RWPE2 (cell line): ENCODE results near the gene RIC1.
A peak's percentile ranks its signal among the peaks of the same experiment; 100 is the strongest.
"Not testable (repeated sequence)": the region's sequence is repeated elsewhere in the genome, so short reads cannot be mapped to it uniquely, and the experiment has no call there.

Source experiments
- ATAC-seq: fragments of 200-7000 bp; cut with Tn5 transposase; 3 replicates; pipeline ENCODE4 v1.9.1; 2021; ENCODE audit warnings: low read depth
- DNase-seq: peaks from one replicate; pipeline ENCODE4 v3.0.0-alpha.2; 2020; ENCODE audit warnings: low spot score
- H3K27ac ChIP-seq: fragments of 450-650 bp; 2 replicates; pipeline ENCODE4 v1.5.1; 2017; ENCODE audit warnings: mild to moderate bottlenecking; ENCODE audit not compliant: poor library complexity, severe bottlenecking
- H3K27me3 ChIP-seq: fragments of 250-450 bp; sonication (Bioruptor Pico); 2 replicates; pipeline ENCODE4 v1.5.1; 2021; ENCODE audit warnings: mild to moderate bottlenecking, moderate library complexity; ENCODE audit not compliant: insufficient read depth, poor library complexity, severe bottlenecking
- H3K36me3 ChIP-seq: fragments of 250-450 bp; sonication (Bioruptor Pico); 2 replicates; pipeline ENCODE4 v1.5.1; 2020; ENCODE audit warnings: low read depth, mild to moderate bottlenecking, moderate library complexity
- H3K4me1 ChIP-seq: fragments of 250-450 bp; sonication (Bioruptor Pico); 2 replicates; pipeline ENCODE4 v1.5.1; 2021; ENCODE audit warnings: mild to moderate bottlenecking, moderate library complexity; ENCODE audit not compliant: insufficient read depth, poor library complexity, severe bottlenecking
- H3K4me3 ChIP-seq: fragments of 250-450 bp; sonication (Bioruptor Pico); 2 replicates; pipeline ENCODE4 v1.5.1; 2021; ENCODE audit warnings: mild to moderate bottlenecking, moderate library complexity; ENCODE audit not compliant: severe bottlenecking
- H3K9me3 ChIP-seq: fragments of 250-450 bp; sonication (Bioruptor Pico); 2 replicates; pipeline ENCODE4 v1.5.1; 2021; ENCODE audit warnings: mild to moderate bottlenecking, moderate library complexity; ENCODE audit not compliant: severe bottlenecking
- CTCF ChIP-seq: fragments of 450-650 bp; IDR thresholded peaks from one replicate; pipeline ENCODE4 v1.5.1; 2017; ENCODE audit warnings: mild to moderate bottlenecking, moderate library complexity; ENCODE audit not compliant: poor library complexity, severe bottlenecking

RIC1 gene

GRCh38 chr9:5628530-5629311 is at the start of gene RIC1:
Gene RIC1, plus strand, starts transcription at chr9:5629107. Its CDS starts 203 bp downstream, at chr9:5629310.
- H3K27ac ChIP-seq: peak within 1 kb of the TSS; percentile 79
- H3K4me1 ChIP-seq: peaks cover 30% of the 10 kb centered on the region
- no peak for TF ChIP-seq CTCF

GRCh38 chr9:5579881-5580280 is 49.0 kb upstream of the RIC1 start:
- no peaks in the 10 kb centered on the region for H3K36me3 ChIP-seq
- no peak for TF ChIP-seq CTCF
- no peak overlapping the region for H3K4me3 ChIP-seq
- H3K9me3 ChIP-seq: no peaks in the 10 kb centered on the region
- no peak for DNase-seq
- peaks cover 5% of the 10 kb centered on the region for H3K4me1 ChIP-seq
- H3K27ac ChIP-seq: no peak overlapping the region
- no peak for ATAC-seq
- H3K27me3 ChIP-seq: no peaks in the 10 kb centered on the region

More at GRCh38 chr9:5628530-5629311, at the start of gene RIC1:
- Histone ChIP-seq H3K36me3 (no peaks in the 10 kb centered on the region; the same call in 1 of the 2 replicates), H3K9me3 (no peaks in the 10 kb centered on the region), H3K4me3 (peak within 1 kb of the TSS; percentile 86), H3K27me3 (no peaks in the 10 kb centered on the region)
- ATAC-seq (peak; percentile 82), DNase-seq (peak; percentile 90)

GRCh38 chr9:5580650-5581049 is 48.3 kb upstream of the RIC1 start:
- Histone ChIP-seq H3K36me3 (no peaks in the 10 kb centered on the region), H3K27me3 (no peaks in the 10 kb centered on the region), H3K9me3 (no peaks in the 10 kb centered on the region), H3K4me3 (no peak overlapping the region), H3K27ac (no peak overlapping the region), H3K4me1 (peaks cover 5% of the 10 kb centered on the region)
- no peak for TF ChIP-seq CTCF
- DNase-seq: no peak
- ATAC-seq: no peak

- ATAC-seq, H3K4me3 ChIP-seq, H3K27me3 ChIP-seq, DNase-seq, H3K27ac ChIP-seq, H3K36me3 ChIP-seq, H3K9me3 ChIP-seq, H3K4me1 ChIP-seq: not testable (repeated sequence)
These were observed 47.2 kb upstream of the RIC1 start for GRCh38 chr9:5581706-5582105.

- Histone ChIP-seq H3K4me1 (peaks cover 14% of the 10 kb centered on the region), H3K4me3 (no peak overlapping the region), H3K27me3 (no peaks in the 10 kb centered on the region), H3K27ac (no peak overlapping the region), H3K36me3 (no peaks in the 10 kb centered on the region), H3K9me3 (no peaks in the 10 kb centered on the region)
- TF ChIP-seq CTCF: no peak
- DNase-seq: no peak
- peak; percentile 24; the same call in 1 of the 3 replicates for ATAC-seq
These were observed 46.1 kb upstream of the RIC1 start for GRCh38 chr9:5582835-5583195.
